HG02588 (cell line): Measurements from ENCODE around the gene DAPK2.

Experiments used
- ATAC-seq: cut with Tn5 transposase; IDR thresholded peaks from one replicate; pipeline ENCODE4 v1.9.1; 2021; ENCODE audit warnings: mild to moderate bottlenecking, moderate library complexity; ENCODE audit not compliant: unreplicated experiment

Gene DAPK2

GRCh38 chr15:64026591-64026990, 19.7 kb downstream of the DAPK2 start:
- no peak for ATAC-seq

DNA sequence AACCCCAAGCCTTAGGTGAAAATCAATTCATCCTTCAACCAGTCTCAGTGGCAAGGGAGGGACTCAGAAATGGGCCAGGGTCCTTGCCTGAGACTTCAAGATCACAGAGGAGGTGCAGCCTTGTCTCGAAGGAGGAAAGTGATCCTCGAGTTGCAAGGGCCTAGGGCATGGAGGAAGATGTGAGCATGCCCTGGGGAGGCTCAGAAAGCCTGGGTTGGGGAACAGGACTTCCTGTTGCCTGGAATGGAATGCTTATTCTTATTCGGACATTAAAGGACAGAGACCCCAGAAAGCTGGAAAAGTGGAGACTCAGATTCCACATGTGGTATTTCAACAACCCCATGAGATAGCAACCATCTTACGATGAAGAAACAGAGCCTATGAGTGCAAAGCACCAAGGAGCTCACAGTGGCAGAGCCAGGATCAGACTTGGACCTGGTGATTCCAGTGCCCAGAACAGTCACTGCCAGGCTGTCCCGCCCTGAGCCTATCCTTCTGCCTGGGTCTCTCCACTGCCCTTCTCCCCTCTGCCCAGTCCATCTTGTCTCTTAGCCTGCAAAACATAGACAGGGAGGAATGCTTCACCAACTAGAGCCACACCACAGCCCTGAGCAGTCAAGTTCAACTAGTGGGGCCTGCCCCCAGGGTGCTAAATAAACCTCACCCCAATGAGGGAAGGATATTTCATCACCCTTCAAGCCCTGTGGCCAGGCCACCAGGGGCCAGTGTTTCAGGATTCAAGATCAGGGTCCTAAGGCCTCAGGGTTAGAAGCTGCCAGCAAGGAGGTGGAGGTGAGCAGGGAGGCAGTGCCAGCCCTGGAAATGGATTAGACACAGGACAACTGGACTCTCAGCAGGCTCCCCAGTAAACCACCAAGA, 21.9 kb downstream of the DAPK2 start:
- ATAC-seq: no peak

DNA sequence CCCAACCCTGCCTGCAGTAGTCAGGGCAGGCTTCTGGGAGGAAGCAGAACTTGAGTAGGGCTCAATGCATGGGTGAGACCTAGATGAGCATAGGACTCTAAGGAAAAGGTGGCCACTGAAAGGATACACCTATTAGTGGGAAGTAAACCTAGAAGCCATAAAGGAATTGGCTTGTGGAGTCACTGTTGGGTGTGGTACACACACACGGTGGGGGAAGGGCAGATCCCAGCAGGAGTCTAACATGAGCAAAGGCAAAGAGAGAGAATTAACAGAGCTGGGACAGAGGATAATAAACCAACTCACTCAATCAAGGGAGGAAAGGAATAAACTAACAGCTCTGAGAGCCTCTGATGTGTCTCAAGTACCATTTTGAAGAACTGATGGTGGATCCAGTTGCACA, 23.1 kb downstream of the DAPK2 start:
- ATAC-seq: no peak

DNA sequence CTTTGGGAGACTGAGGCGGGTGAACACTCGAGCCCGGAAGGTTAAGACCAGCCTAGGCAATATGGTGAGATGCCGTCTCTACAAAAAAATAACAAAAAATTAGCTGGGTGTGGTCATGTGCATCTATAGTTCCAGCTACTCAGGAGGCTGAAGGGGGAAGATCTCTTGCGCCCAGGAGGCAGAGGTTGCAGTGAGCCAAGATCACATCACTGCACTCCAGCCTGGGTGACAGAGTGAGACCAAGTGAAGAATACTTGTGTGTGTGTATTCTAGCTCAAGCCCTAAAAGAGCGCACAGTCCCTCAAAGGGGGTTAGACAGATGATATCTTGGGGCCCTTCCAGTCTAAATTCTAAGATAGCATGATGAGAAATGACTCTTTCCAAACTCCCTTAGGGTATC, 23.7 kb downstream of the DAPK2 start:
- no peak for ATAC-seq

GRCh38 chr15:64019764-64020163, 26.5 kb downstream of the DAPK2 start:
- ATAC-seq: no peak

DNA sequence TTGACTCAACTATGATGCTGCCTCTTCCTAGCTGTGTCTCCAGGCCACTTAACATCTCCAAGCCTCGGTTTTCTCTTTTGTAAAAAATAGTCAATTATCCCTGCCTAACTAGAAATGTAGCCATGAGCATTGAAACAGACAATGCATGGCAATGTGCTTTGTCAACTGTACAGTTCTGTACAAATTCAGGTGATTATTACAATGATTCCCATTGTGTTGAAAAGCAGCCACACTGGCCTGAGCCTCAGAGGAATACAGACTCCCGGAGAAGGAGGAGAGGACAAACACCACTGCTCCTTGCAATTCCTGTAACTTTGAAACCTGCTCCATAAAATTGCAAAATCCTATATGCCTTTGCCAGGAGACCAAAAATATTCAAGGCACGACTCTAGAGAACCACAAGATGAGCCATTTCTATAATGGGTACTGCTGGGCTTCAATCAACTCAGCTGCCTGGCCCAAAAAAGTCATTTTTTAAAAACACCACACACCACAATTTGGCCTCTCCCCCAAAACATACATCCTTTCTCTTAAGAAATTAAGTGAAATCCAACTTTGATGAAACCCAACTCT, 28.6 kb downstream of the DAPK2 start:
- no peak for ATAC-seq

- no peak for ATAC-seq
These were observed 29.1 kb downstream of the DAPK2 start for GRCh38 chr15:64017082-64017588.

DNA sequence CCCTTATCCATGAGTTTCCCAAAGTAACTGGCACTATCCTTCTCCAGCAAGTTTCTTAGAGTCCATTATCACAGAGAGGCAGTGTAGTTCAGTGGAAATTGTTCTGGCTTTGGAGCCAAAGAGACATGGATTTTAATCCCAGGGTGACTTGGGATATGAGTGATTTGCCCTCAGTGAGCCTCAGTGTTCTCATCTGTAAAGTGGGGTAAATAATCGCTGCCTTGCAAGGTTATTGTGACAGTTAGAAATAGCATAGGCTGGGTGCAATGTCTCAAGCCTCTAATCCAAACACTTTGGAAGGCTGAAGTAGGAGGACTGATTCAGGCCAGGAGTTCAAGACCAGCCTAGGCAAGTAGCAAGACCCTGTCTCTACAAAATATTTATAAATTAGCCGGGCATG, 30.0 kb downstream of the DAPK2 start:
- no peak for ATAC-seq

- no peak for ATAC-seq
These were observed 31.3 kb downstream of the DAPK2 start for GRCh38 chr15:64014995-64015394.

- ATAC-seq: no peak
These were observed 32.9 kb downstream of the DAPK2 start for GRCh38 chr15:64013179-64014062.

DNA sequence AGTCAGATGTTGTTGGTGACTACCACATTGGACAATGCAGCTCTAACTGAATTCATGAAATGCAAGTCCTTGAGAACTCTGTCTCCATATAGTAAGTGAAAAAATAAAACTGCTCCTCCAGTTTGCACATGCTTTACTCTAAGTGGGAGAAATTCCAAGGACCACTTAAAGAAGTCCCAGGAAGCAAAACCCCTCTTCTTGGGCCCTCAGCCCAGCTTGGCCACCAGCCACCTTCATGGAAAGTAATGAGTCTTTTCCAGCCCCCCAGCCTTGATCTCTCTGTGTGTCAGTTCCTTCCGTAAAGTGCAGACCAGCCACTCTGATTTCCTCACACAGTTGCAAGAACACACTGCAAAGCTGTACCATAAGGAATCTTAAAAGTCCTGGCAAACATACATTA, 34.5 kb downstream of the DAPK2 start:
- ATAC-seq: no peak

- peak; percentile 83 for ATAC-seq
These were observed 35.6 kb downstream of the DAPK2 start for GRCh38 chr15:64010719-64011118.

DNA sequence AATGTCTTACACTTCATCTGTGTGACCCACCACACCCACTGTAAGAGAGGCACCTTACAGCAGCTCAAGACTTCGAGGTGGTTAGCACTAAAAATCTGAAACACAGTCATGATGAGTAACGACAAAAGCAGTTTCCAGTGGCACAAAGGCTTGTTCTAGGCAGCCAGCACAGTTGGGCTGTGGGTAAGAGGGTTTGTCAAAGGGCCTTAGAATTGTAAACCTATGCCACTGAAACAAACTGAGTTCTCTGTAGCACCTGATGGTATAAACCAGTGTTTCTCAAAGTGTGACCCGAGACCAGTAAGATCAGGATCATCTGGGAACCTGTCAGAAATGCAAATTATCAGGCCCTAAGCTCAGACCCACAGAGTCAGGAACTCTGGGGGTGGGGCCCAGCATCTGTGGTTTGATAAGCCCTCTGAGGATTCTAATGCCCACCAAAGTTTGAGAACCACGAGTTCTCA, 36.5 kb downstream of the DAPK2 start:
- peak; percentile 38 for ATAC-seq

DNA sequence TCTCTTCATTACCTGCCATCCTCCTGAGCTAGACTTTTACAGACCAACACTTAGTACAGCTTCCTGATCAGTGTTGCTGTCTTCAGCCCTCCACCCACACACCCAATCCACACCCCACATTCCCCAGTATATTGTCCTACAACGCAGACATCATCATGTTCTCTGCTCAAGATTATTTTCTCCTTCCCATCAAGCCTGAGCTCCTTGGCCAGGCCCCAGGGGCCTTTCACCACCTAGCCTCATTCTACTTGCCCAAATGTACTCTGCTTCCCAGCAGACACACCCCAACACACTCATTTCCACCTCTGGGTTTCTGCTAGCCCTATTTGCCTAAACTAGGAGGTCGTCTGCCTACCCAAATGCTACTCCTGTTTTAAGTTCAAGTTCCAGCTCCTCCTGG, 37.0 kb downstream of the DAPK2 start:
- ATAC-seq: no peak

- ATAC-seq: no peak
These were observed 38.1 kb downstream of the DAPK2 start for GRCh38 chr15:64008177-64008576.

- ATAC-seq: no peak
These were observed 39.6 kb downstream of the DAPK2 start for GRCh38 chr15:64006642-64007041.

- ATAC-seq: no peak
These were observed 41.7 kb downstream of the DAPK2 start for GRCh38 chr15:64004587-64004986.

GRCh38 chr15:64004056-64004455, 42.2 kb downstream of the DAPK2 start:
- ATAC-seq: no peak

DNA sequence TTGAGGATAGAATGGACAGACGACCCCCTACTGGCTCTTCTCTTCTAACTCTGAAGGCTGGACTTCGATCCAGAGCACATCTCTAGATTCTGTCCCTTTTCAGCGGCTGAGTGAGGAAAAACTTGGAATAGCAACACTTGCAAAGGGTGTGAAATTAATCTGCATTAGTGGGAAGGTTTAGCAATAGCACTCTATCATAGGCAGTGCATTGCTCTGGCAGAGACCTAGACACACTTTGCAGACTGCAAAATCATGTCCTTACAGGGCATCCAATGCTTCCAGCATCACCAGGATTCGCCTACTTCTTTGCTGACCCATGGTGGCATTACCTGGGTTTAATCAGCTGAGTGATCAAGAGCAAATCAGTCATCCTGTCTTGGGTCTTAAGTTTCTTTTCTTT, 43.1 kb downstream of the DAPK2 start:
- ATAC-seq: no peak

DNA sequence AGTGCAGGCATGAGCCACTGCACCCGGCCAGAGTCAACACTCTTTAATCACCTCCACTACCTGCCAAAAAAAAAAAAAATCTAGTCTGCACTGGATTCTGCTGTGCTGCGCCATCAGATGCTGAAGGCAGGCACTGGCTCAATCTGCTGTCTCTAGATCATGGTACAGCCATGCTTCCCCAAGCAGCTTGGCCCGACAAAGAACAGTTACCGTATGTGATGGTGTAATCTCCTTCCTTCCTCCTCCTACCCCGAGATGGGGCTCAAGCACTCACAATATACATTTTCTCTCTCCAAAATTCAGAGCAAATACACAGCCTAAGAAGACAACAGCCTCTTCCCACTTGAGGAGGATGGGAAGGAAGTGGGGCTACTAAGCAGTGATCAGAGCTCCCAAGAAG, 45.1 kb downstream of the DAPK2 start:
- no peak for ATAC-seq
